Testis (tissue), 2 donors: ENCODE data around the gene EPHB1.

Experiments
- POLR2A ChIP-seq: fragments of 450-650 bp; IDR thresholded peaks from one replicate; pipeline ENCODE4 v1.6.1; 2017; ENCODE audit warnings: antibody characterized with exemption, mild to moderate bottlenecking, moderate library complexity
- TF ChIP-seq, protein P1 (sequence below), 3 experiments: fragments of 450-650 bp in 2 of 3; fragments of 200-600 bp in 1 of 3; sonication (generic) in 1 of 3; IDR thresholded peaks; one replicate each; pipeline ENCODE4 v1.5.1; 2016 to 2019; ENCODE audit warnings: antibody characterized with exemption in 3 of 3, mild to moderate bottlenecking in 2 of 3, moderate library complexity in 1 of 3

- TF ChIP-seq, protein P1, sequence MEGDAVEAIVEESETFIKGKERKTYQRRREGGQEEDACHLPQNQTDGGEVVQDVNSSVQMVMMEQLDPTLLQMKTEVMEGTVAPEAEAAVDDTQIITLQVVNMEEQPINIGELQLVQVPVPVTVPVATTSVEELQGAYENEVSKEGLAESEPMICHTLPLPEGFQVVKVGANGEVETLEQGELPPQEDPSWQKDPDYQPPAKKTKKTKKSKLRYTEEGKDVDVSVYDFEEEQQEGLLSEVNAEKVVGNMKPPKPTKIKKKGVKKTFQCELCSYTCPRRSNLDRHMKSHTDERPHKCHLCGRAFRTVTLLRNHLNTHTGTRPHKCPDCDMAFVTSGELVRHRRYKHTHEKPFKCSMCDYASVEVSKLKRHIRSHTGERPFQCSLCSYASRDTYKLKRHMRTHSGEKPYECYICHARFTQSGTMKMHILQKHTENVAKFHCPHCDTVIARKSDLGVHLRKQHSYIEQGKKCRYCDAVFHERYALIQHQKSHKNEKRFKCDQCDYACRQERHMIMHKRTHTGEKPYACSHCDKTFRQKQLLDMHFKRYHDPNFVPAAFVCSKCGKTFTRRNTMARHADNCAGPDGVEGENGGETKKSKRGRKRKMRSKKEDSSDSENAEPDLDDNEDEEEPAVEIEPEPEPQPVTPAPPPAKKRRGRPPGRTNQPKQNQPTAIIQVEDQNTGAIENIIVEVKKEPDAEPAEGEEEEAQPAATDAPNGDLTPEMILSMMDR (IDR thresholded peaks at IDR 0.05) = no peak
- no peak for TF ChIP-seq POLR2A
Observed at GRCh38 chr3:134965865-134966481, 170.9 kb downstream of the EPHB1 start.
